GM19397 (cell line): ENCODE data around the gene KCTD1.
A peak's percentile ranks its signal among the peaks of the same experiment; 100 is the strongest.

Experiments
- ATAC-seq: cut with Tn5 transposase; IDR thresholded peaks from one replicate; pipeline ENCODE4 v1.9.1; 2021; ENCODE audit warnings: mild to moderate bottlenecking, moderate library complexity; ENCODE audit not compliant: unreplicated experiment

Gene KCTD1

DNA sequence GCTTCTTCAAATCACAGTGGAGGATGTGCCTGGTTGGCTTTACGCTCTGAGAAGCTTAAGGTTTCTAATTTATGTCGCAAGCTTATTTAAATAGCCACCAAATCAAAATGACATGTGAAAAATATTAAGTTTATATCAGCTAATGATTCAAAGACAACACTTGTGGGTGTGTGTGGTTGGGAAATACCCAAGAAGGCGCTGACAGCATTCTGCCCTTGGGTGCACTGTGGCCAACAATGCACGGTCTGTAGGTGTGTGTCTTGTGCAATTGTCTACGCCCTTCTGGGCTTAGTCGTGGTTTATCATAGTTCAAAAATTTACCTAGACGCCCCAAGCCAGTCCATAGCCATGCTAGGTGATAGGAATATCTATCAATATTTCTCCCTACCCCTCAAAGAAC lies 60.9 kb downstream of the KCTD1 start:
- peak; percentile 83 for ATAC-seq

DNA sequence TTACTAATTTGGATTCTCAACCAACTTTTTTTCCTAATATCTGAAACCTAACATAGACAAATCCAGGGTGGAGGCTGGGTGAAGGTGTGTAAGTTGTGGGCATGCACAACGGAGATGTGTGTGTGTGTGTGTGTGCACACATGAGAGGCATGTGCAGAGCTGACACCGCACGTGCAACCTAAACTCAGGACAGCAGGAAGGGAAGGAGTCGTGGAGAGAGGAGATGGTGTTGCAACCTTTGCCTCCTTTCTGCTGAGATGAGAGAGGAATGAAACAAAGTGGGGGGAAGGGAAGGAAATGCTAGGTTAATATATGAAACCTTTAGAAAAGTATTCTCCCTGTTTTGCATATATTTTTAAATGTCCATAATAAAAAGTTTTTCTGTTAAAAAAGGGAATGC lies 64.7 kb downstream of the KCTD1 start:
- ATAC-seq = no peak

DNA sequence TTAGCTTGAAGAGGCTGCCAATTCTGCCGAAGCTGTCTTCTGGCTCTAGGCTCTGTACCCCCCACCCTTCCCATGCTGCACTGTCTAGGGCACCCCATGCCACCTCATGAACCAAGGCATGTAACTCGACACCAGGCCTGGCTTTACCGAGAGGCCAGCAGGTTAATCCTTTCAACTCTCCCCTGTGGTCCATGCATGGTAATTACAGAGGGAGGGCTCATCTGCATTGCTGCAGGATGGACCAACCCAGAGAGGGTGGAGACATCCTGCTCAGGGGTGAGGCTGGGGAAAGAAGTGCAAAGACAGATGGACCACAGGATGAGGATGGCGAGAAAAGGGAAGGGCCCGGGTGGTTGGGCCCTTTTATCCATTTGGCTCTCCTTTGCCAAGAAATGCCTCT lies 65.8 kb downstream of the KCTD1 start:
- no peak for ATAC-seq

DNA sequence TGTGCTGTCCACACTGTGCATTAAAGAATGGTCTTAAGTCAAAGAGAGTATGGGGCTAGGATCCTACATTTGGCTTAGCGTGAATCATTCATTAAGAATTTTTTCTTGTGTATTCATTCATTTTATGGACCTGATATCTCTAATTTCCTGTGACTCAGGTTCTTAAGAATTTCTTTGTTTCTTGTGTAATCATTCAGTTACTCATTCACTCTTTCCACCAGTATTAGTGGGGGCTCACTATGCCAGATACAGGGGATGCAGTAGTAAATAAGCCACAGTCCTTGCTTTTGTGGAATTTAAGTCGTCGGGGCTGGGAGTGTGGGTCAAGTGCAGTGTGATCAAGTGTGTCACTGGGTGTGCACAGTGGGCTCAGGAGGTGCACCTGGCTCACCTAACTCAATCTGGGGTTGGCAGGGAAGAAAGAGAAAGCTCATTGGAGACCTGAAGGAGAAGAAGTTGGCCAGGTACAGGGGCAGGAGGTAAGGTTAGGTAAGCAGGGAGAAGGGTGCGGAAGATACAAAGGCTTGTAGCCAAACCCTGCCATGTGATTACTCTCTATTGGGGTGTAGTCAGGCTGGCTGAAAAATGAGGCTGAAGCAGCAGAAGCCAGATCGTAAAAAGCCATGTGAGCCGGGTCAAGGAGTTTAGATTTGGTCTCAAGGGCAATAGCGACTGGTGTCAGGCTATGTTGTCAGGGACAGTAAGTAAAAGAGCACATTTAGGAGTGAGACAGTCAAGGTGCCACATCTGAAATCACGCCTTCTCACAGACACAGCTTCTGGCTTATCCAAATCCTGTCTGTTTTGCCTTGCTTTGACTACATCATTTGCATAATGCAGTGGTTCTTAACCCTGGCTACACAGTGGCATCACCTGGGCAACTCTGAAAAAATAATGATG lies 67.2 kb downstream of the KCTD1 start:
- ATAC-seq = no peak

DNA sequence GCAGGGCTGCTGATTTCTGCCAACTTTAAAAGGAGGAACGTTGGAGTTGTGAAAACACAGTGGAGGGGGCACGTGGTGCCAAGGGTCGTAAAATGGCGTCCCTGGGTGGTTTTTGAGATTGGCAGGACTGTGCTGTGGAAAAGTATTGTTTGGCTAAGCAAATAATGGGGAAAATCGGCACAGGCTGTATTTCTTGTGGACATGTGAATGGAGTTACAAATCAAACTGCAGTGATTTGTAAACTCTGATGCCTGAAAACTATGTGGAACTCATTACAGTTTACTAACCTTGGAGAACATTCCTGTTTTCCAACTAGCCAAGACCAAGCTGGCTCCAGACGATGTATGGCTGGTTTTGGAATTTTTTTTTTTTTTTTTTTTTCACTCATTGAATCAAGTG lies 68.7 kb downstream of the KCTD1 start:
- ATAC-seq = no peak

DNA sequence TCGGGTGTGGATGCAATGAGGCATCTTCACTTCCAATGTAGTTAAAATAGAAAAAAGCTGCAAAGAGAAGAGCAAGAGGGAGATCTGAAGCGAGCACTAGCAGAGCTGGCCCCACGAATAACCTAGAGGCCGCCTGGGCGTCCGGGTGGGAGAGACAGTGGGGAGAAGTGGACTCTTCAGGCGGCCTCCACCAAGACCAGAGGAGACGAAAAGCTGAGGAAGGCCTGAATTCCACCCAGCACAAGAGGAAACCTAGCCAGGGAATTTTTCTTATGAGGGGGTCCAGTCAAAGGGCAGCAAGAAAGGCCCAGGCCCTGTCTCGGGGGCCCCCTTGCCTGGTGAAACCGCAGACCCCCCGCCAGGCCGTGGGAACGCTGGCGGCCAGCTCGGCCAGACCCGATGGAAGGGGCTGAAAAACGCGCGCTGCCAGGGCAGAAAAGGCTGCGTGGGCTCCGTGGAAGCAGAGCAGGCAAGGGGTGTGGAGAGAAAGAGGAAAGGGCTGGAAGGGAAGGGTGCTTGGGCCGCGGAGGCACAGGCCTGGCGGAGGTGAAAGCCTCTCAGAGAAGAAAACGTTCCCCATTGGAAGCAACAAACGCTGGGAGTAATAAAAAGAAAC lies 69.2 kb downstream of the KCTD1 start:
- ATAC-seq = no peak

DNA sequence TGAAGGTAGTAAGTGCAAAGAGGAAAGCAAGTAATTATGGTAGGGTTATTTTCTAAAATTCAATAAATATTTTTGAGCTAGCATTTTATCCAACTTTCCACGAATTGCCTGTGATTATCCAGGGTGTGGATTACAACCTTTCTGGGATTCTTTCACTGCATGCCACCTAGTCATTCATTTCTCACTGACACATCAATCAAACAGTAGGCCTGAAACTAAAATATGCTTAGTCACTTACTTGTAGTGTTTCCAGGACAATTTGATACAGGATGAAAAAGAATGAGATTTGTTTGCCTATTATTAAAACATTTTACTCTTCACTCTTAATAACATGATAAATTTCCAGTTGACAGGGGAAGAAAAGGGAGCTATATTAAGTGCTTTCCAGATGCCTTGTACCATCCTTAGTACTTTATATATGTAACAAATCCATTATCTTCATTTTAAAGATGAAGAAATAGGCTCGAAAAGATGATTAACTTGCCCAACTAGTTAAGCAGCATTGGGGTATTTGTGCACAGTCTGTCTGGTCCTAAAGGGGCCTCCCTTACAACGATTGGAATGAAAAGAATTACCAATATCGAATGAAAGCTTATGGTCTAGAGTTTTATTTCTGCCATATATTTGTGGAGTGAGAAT lies 70.4 kb downstream of the KCTD1 start:
- no peak for ATAC-seq

DNA sequence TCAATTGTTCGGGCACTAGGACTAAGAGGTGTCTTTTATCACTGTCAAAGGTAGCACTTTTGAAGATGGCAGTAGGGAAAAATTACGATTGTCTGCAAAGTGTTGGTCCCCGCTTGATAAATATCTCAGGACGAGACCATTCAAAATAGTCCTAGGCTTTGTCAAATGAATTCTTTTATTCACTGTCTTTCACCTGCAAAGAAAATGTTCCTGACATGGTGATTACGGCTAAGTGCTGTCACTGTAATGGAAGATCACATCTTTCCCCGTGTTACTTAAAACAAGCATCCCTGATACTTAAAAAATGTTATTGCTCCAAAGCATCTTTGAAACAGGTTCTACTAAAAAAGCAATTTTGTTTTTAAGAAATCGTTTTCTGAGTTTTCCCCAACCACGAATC lies 71.7 kb downstream of the KCTD1 start:
- ATAC-seq = no peak

DNA sequence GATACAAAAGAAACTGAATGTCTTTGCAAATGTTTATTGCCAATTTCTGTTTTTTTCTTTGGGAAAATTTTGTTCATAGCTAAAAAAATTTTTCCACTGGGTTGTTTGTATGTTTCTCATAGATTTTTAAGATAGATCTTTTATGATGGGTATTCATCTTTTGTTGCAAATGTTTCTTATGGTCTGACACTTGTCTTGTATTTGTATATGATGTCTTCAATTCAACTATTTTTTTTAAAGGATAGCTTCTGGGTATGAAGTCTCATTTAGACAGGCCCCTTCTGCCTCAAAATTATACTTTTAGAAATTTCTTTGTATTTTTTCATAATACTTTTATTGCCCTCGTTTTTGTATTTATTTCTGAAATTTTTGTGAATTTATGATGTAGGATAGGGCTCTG lies 73.8 kb downstream of the KCTD1 start:
- no peak for ATAC-seq

DNA sequence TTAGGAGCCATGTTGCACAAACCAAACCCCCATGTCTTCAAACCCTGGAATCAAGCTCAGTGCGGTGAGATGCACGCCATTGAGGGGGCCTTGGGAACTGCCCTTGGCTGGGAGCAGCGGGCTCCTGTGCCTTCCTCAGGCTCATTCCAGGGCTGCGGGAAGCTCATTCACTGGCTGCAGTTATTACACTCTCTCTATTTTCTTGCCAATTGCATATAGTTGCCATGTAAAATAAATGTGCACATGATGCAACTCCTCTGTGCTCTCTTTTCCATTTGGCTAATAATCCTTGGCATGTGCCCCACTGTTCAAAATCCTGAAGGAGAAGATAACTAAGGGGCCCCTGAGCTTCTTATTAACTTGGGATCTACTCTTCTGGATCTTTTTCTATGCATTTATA lies 74.7 kb downstream of the KCTD1 start:
- ATAC-seq = no peak

DNA sequence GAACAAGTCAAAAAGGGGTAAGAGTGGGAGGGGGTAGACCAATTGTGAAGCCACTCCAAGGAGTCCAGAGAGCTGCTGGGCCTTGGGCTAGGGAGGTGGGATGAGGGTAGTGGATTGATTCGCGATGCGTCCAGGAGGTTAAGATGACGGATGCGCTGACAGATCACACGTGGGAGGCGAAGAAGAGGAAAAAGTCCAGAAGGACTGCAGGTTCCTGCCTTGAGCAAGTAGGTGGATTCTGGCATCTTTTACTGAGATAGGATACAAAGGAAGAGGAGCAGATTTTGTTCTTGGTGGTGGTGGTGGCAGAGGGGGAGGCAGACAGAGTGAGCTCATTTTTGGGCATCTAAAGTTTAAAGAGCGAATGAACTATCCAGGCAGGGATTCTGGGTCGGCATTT lies 76.5 kb downstream of the KCTD1 start:
- no peak for ATAC-seq

DNA sequence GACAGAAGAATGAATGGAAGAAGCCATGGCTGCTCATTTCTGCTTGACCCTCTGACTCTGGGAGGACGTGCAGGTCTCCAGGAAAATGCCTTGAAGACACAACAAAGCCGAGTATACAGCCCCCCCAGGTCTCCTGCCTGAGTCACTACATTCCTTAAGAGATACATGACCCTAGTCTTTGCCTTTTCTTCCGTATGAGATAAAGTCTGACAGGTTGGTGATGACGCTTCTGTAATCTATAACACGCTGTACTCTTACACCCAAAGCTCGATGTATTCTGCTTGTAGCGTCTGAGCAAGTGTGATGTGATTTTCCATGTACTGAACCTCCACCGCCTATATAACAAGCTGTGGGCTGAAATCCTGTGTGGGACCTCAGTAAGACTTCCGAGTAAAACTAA lies 77.3 kb downstream of the KCTD1 start:
- no peak for ATAC-seq

DNA sequence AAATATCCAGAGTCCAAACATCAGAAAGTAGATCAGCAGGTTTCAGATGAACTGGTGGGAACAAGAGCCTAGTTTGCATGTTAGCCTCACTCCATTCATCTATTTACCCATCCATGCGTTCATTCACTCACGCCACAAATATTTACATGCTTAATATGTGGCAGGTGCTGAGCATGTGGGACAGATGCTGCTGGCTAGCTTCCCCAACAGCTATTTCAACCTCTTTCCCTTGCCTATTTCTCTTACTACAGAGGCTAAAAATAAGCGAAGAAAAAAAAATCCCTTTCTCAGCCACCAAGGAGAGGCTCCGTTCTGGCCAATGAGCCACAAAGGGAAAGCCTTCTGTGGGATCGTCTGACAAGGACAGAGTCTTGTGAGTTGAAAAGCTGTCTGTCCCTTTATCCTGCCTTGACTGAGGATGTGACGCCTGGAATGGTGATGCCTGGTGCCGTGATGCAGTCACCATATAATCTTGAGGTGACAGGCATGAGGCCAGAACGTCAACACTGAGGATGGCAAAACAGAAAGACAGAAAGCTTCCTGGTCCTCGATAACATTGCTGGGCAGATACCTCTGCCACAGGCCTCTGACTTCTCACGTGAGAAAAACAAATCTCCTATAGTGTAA lies 78.2 kb downstream of the KCTD1 start:
- ATAC-seq = peak; percentile 91

DNA sequence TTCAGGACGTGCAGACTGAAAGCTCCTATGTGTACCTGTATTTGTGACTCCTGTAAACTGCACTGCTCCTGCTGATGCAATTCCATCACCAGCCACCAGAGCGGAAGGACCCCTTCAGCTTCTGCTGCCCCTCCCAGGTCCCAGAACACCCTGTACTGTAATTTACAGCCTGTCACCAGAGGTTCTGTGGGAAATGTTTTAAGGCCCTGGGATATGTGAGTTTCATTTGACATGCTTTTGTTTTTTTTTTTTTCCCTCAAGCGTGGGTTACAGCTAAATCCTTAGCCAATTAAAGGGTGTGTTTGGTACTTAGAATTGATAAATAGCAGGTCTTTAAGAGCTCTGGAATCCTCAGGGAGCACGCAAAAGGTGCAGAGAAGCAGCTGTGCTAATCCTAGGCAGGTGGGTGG lies 79.4 kb downstream of the KCTD1 start:
- ATAC-seq = peak; percentile 49

DNA sequence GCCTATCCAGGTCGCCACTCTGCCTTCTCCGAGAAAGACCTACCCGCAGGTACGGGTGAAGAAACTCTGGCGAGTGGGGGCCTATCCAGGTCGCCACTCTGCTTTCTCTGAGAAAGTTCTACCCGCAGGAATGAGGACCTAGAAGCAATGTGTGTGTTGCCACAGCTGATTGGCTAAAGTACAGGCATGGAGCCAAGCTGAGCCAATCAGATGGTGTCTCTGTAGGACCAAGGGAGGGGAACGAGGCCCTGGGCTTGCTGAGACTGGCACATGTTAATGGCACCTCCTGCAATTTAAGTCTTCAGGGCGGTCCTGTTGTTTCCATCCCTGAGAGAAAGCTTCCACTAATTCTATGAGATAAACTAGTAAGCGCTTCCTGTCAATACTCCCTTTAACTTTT lies 82.3 kb downstream of the KCTD1 start:
- no peak for ATAC-seq

DNA sequence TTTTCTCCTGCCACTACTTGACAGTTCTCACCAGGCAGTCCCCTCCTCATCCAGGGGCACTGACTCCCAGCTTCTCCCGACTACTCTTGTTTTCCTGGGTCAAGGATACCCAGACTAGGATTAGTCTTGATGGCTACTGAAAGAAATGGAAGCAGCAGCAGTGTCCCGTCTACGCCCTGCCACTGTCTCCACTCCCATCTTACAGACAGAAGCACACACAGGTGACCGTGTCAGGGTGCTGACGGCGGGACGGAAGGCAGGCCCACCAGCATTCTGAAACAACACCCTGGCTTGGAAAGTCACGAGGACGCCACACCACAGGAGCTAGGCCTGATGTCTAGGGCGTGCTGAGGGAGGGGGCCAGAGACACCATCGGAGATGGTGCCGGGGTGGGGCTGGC lies 82.9 kb downstream of the KCTD1 start:
- no peak for ATAC-seq

DNA sequence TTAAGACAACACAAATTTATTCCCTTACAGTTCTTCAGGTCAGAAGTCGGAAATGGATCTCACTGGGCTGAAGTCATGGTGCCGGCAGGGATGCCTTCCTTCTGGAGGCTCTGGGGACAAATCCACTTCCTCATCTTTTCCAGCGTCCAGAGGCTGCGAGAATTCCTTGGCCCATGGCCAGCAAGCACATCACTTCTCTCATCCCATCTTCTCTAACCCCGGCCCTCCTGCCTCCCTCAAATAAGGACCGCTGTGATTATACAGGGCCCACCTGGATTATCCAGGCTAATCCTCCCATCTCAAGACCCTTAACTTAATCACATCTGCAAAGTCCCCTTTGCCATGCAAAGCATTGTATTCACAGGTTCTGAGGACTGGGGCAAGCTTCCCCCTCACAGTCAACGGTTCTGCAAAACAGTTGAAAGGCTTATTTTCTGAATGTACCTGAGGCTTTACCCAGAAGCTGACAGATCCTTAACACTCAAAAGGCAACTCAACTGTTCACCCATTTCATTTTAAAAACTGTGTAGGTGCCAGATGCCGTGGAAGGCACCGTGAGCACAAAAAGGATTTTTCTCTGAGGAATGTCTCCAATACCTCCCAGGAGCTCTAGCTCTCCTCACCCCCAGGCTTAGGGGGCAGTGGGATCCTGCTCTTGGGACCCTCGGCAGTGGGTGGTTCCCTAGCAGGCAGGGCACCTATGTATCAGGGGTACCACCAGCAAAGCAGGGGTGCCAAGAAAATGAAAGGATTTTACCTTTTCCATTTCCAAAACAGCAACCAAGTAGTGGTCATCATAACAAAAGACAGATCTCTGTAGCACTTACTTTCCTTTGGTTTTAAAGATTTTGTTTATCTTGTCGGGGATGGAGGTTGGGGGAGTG lies 84.0 kb downstream of the KCTD1 start:
- ATAC-seq = no peak

DNA sequence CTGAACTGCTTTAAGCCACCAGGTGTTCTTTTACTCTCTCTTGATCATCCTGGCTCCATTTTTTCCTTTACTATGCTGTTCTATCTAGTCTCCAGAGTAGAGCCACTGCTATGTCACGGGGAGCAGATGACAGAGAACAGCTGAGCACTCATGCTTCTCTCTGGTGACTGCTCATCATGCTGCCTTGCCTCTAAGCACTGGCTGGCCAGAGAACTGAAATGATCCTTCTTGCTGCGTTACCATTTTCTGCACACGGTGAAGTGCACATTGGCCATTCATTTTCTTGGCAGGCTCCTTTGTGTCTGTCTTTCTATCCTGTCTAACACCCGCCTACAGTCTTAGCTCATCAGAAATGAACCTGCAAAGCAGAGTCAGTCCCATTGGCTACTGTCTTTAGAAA lies 86.0 kb downstream of the KCTD1 start:
- ATAC-seq = no peak

DNA sequence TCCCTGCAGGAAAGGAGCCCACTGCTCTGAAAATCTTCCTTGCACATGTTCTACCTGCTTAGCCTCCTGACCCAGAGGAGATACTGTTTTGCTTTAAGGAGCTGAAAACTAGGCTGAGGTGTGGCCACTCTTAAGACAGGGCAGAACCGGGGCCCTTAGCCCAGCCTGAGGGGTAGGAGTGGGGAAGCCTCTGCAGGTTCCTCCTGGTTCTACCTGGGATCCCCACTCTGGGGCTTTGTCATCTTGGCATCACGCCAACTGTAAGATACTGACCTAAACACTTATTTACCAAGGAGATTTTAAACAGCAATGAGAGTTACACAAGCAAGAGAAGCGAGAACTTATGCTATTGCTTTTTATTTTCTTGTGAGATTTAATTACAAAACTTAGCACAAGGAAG lies 86.9 kb downstream of the KCTD1 start:
- no peak for ATAC-seq

DNA sequence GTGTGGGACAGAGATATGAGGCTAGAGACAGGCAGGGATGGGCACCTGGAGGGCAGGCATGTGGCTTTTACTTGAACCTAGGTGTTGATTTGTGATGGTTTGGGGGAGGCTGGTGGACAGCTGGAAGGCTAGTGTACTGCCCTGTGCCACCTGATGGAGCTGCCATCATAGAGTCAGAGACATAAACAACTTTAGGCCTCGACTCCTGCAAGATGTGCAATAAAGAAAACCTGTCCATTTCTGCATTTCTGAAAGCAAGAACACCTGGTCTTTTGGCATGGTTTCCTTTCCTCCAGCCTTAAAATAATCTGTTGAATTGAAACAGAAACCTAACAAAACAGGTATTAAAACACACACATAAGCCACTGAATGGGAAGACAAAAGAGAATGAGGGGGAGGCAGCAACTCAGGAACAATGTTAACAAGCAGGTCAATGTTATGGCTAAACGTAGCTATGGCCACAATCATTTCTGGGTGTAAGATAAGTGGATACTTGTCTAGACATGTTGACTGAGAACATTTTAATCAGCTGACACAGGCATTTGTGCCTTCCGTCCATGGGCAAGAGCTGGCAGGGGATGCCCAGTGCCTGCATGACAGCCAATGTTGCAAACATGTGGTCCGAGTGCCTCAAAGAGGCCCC lies 87.8 kb downstream of the KCTD1 start:
- peak; percentile 65 for ATAC-seq
